H1 (cell line): ENCODE data around the gene SLC48A1. TPM values are rescaled to one million over a fixed set of nuclear protein-coding genes. Genes with fewer than 3 reads are reported as not detected.

Experiments used
- CTCF ChIA-PET: fragments of 300-600 bp; sonication (Branson Sonifier 250); formaldehyde crosslinking; loops from one replicate; lab custom pipeline; 2021; ENCODE audit not compliant: partially characterized antibody; lab: Charles Lee
- POLR2A ChIA-PET: fragments of 300-600 bp; sonication (Branson Sonifier 250); formaldehyde crosslinking; loops from one replicate; lab custom pipeline; 2021; ENCODE audit warnings: inconsistent platforms; ENCODE audit not compliant: partially characterized antibody; lab: Charles Lee
- DNase-seq, 2 experiments: peaks; one replicate each; pipeline versions ENCODE4 v3.0.0 to v3.0.0-alpha.2; 2010 to 2022; ENCODE audit warnings: low spot score in 2 of 2, low read depth in 1 of 2, mixed read lengths in 1 of 2
- FAIRE-seq: peaks from 2 replicates; lab custom pipeline; 2011; peaks lifted over from hg19 to GRCh38; lab: Jason Lieb, UNC
- H2AFZ ChIP-seq: 2 replicates; pipeline ENCODE4 v1.8.1; 2012; ENCODE audit warnings: low read length, inconsistent platforms
- H2AK5ac ChIP-seq: 2 replicates; pipeline ENCODE4 v1.6.1; 2013; ENCODE audit warnings: low read depth, low read length
- H2BK120ac ChIP-seq: replicated peaks from 2 replicates; pipeline ENCODE3; 2013; ENCODE audit warnings: low read depth, low read length, inconsistent platforms
- H2BK12ac ChIP-seq: 2 replicates; pipeline ENCODE4 v1.6.1; 2013; ENCODE audit warnings: low read depth, low read length
- H2BK15ac ChIP-seq: 2 replicates; pipeline ENCODE4 v1.6.1; 2013; ENCODE audit warnings: low read length
- H2BK20ac ChIP-seq: 2 replicates; pipeline ENCODE4 v1.6.1; 2013; ENCODE audit warnings: low read length
- H2BK5ac ChIP-seq: 2 replicates; pipeline ENCODE4 v1.6.1; 2013; ENCODE audit warnings: low read depth, low read length
- H3K14ac ChIP-seq: 2 replicates; pipeline ENCODE4 v1.6.1; 2013; ENCODE audit warnings: inconsistent platforms; ENCODE audit not compliant: insufficient read length
- H3K18ac ChIP-seq: 2 replicates; pipeline ENCODE4 v1.6.1; 2013; ENCODE audit warnings: low read length; ENCODE audit errors: extremely low read depth
- H3K23ac ChIP-seq: 2 replicates; pipeline ENCODE4 v1.6.1; 2013; ENCODE audit warnings: inconsistent platforms; ENCODE audit not compliant: insufficient read length
- H3K23me2 ChIP-seq: 2 replicates; pipeline ENCODE4 v1.6.1; 2013; ENCODE audit warnings: low read depth, low read length
- H3K27ac ChIP-seq: 2 replicates; pipeline ENCODE4 v1.6.1; 2011; ENCODE audit warnings: low read depth, low read length, inconsistent platforms
- H3K27me3 ChIP-seq, 4 experiments: replicated peaks in 1 of 4; 1 replicate in 1 of 4; 2 replicates in 3 of 4; pipeline versions ENCODE4 v1.6.1 to v1.8.1; 2011 to 2013; ENCODE audit warnings: low read length in 3 of 4, mild to moderate bottlenecking in 3 of 4, inconsistent platforms in 2 of 4, mixed read lengths in 2 of 4, moderate library complexity in 1 of 4; ENCODE audit not compliant: control insufficient read depth in 3 of 4, insufficient read depth in 3 of 4; ENCODE audit errors: extremely low read depth in 1 of 4
- H3K36me3 ChIP-seq, 4 experiments: 2 replicates each; pipeline versions ENCODE4 v1.6.1 to v1.8.1; 2011 to 2013; ENCODE audit warnings: mild to moderate bottlenecking in 4 of 4, low read length in 3 of 4, moderate library complexity in 2 of 4, control low read depth in 1 of 4, inconsistent platforms in 1 of 4; ENCODE audit not compliant: insufficient read depth in 4 of 4, control insufficient read depth in 2 of 4
- H3K4ac ChIP-seq: replicated peaks from 2 replicates; pipeline ENCODE3; 2013; ENCODE audit warnings: low read length, low read depth, mixed read lengths, inconsistent platforms; ENCODE audit not compliant: insufficient read length
- H3K4me1 ChIP-seq, 4 experiments: replicated peaks in 1 of 4; 1 replicate in 1 of 4; 2 replicates in 3 of 4; pipeline versions ENCODE4 v1.6.1 to v1.8.1; 2011 to 2013; ENCODE audit warnings: low read length in 3 of 4, inconsistent platforms in 2 of 4, mixed read lengths in 1 of 4; ENCODE audit not compliant: insufficient read depth in 4 of 4, control insufficient read depth in 3 of 4
- H3K4me2 ChIP-seq, 2 experiments: 2 replicates each; pipeline versions ENCODE4 v1.6.1 to v1.8.1; 2011 to 2013; ENCODE audit warnings: low read depth in 2 of 2, low read length in 2 of 2, control low read depth in 1 of 2, inconsistent platforms in 1 of 2, mild to moderate bottlenecking in 1 of 2; ENCODE audit not compliant: insufficient read depth in 1 of 2
- H3K4me3 ChIP-seq, 4 experiments: fragments of 200-600, 300-600 bp in 1 of 4; sonication (generic), shearing (Covaris generic), sonication (Bioruptor Twin) in 1 of 4; 2 replicates each; pipeline versions ENCODE4 v1.5.1 to v1.8.1; 2011 to 2016; ENCODE audit warnings: low read length in 4 of 4, low read depth in 3 of 4, control low read depth in 2 of 4, inconsistent platforms in 2 of 4, mild to moderate bottlenecking in 2 of 4, mixed read lengths in 1 of 4, moderate library complexity in 1 of 4; ENCODE audit not compliant: insufficient read depth in 2 of 4; ENCODE audit errors: extremely low read depth in 1 of 4
- H3K56ac ChIP-seq: replicated peaks from 2 replicates; pipeline ENCODE3; 2013; ENCODE audit warnings: low read depth, mild to moderate bottlenecking, mixed read lengths, low read length, inconsistent platforms; ENCODE audit not compliant: insufficient read length
- H3K79me1 ChIP-seq: 2 replicates; pipeline ENCODE4 v1.6.1; 2013; ENCODE audit warnings: low read depth, low read length, control low read depth
- H3K79me2 ChIP-seq, 2 experiments: 2 replicates each; pipeline versions ENCODE4 v1.6.1 to v1.8.1; 2012 to 2013; ENCODE audit warnings: low read length in 2 of 2, mild to moderate bottlenecking in 2 of 2, inconsistent platforms in 1 of 2; ENCODE audit not compliant: insufficient read depth in 2 of 2, control insufficient read depth in 1 of 2
- H3K9ac ChIP-seq, 4 experiments: replicated peaks in 1 of 4; 1 replicate in 1 of 4; 2 replicates in 3 of 4; pipeline versions ENCODE4 v1.6.1 to v1.8.1; 2011 to 2013; ENCODE audit warnings: low read depth in 3 of 4, low read length in 3 of 4, control low read depth in 2 of 4, mild to moderate bottlenecking in 2 of 4, moderate library complexity in 2 of 4, inconsistent platforms in 1 of 4; ENCODE audit errors: extremely low read depth in 1 of 4
- H3K9me3 ChIP-seq, 2 experiments: 2 replicates each; pipeline versions ENCODE4 v1.6.1 to v1.8.1; 2012 to 2013; ENCODE audit warnings: mild to moderate bottlenecking in 2 of 2, moderate library complexity in 2 of 2, control low read depth in 1 of 2, inconsistent platforms in 1 of 2, low read depth in 1 of 2, low read length in 1 of 2, mixed read lengths in 1 of 2; ENCODE audit not compliant: insufficient read depth in 2 of 2
- H4K20me1 ChIP-seq, 2 experiments: replicated peaks in 1 of 2; 2 replicates each; pipeline versions ENCODE3 to v1.8.1; 2011 to 2013; ENCODE audit warnings: inconsistent platforms in 2 of 2, low read length in 2 of 2, mild to moderate bottlenecking in 1 of 2; ENCODE audit not compliant: insufficient read depth in 2 of 2, control insufficient read depth in 1 of 2
- H4K5ac ChIP-seq: 2 replicates; pipeline ENCODE4 v1.6.1; 2013; ENCODE audit warnings: low read length, low read depth, mixed read lengths, inconsistent platforms; ENCODE audit not compliant: insufficient read length
- H4K8ac ChIP-seq: 2 replicates; pipeline ENCODE4 v1.8.0; 2013; ENCODE audit warnings: mild to moderate bottlenecking, moderate library complexity, low read length, inconsistent platforms; ENCODE audit not compliant: insufficient read depth; ENCODE audit errors: extremely low read depth
- H4K91ac ChIP-seq: replicated peaks from 2 replicates; pipeline ENCODE3; 2013; ENCODE audit warnings: low read length, mixed read lengths, inconsistent platforms; ENCODE audit not compliant: insufficient read length
- CEBPB ChIP-seq: IDR thresholded peaks from 2 replicates; pipeline ENCODE4 v1.6.1; 2012; ENCODE audit warnings: low read depth, low read length
- CHD1 ChIP-seq: IDR thresholded peaks from 2 replicates; pipeline ENCODE4 v1.6.1; 2012; ENCODE audit warnings: low read depth, low read length, improper control_type of control experiment
- HDAC6 ChIP-seq: IDR thresholded peaks from one replicate; pipeline ENCODE4 v1.7.1; 2012; ENCODE audit warnings: low read depth, mild to moderate bottlenecking, inconsistent platforms, low read length, moderate library complexity
- KDM5A ChIP-seq: fragments of 200-600 bp; IDR thresholded peaks from 2 replicates; pipeline ENCODE4 v1.7.1; 2012; ENCODE audit warnings: mild to moderate bottlenecking, low read length, inconsistent platforms, mixed read lengths
- NRF1 ChIP-seq: IDR thresholded peaks from 2 replicates; pipeline ENCODE4 v1.6.1; 2011; ENCODE audit warnings: mild to moderate bottlenecking, low read depth, low read length, improper control_type of control experiment
- RAD21 ChIP-seq, 2 experiments: IDR thresholded peaks in 1 of 2; conservative IDR thresholded peaks in 1 of 2; 2 replicates each; pipeline ENCODE4 v1.6.1; 2011; ENCODE audit warnings: low read depth in 2 of 2, low read length in 2 of 2, improper control_type of control experiment in 1 of 2, inconsistent platforms in 1 of 2, mild to moderate bottlenecking in 1 of 2, moderate library complexity in 1 of 2
- RBBP5 ChIP-seq: IDR thresholded peaks from 2 replicates; pipeline ENCODE4 v1.7.1; 2012; ENCODE audit warnings: low read depth, mild to moderate bottlenecking, inconsistent platforms, low read length, moderate library complexity, borderline replicate concordance
- RNF2 ChIP-seq: fragments of 200-900, 300-1000 bp; sonication (generic); IDR thresholded peaks from 2 replicates; pipeline ENCODE4 v1.7.1; 2016; ENCODE audit warnings: borderline replicate concordance, low read depth, mild to moderate bottlenecking, antibody characterized with exemption, low read length; ENCODE audit not compliant: poor library complexity, severe bottlenecking; ENCODE audit errors: missing control alignments
- SRF ChIP-seq: IDR thresholded peaks from 2 replicates; pipeline ENCODE4 v1.6.1; 2011; ENCODE audit warnings: mild to moderate bottlenecking, low read depth, low read length, moderate library complexity
- WGBS, 2 experiments: shearing (Covaris generic) in 1 of 2; methylation state at CpG; one replicate each; pipeline versions ENCODE4 v1.1.6 to v1.1.7; 2013 to 2015; ENCODE audit warnings: low lambda C conversion rate in 2 of 2, mixed read lengths in 2 of 2, inconsistent platforms in 1 of 2, low coverage in 1 of 2, missing lambda C conversion rate in 1 of 2; ENCODE audit not compliant: insufficient replicate concordance in 2 of 2, insufficient coverage in 1 of 2, insufficient read length in 1 of 2; ENCODE audit errors: extremely low coverage in 1 of 2, missing lambda C conversion rate in 1 of 2; 5-methylcytosine and 5-hydroxymethylcytosine counted together
- polyA plus RNA-seq, 7 experiments: library from polyadenylated mRNA; depleted of rRNA in 3 of 7; stranded (reverse) in 5 of 7; unstranded in 2 of 7; fragments of >200 nt in 5 of 7; fragments of 200-250 nt in 2 of 7; gene quantifications; 1 replicate in 5 of 7; 2 replicates in 1 of 7; 4 replicates in 1 of 7; pipeline versions ENCODE4 v1.2.1 to v1.2.3, GENCODE V29; 2011 to 2013; ENCODE audit warnings: missing spikeins in 2 of 7, mixed read lengths in 2 of 7
- total RNA-seq: library from RNA; stranded (reverse); fragmentation: NEBNext Ultra II Directional; extraction: Animal tissue kit (Norgen Biotek cat#: 25700); gene quantifications from 2 replicates; pipeline ENCODE4 v1.2.1, GENCODE V29; 2021

Gene SLC48A1
- total and polyA plus RNA-seq, 2 of the 8 experiments (the other 6 are each of a cell fraction or from before 2014, with no cell fraction given) = 9.5 to 14.1 TPM

- H3K79me2 ChIP-seq = no peaks in the 10 kb centered on the region
- no peak overlapping the region for H3K14ac ChIP-seq
- peak overlapping the region; percentile 41; the same call in 1 of the 2 replicates for H2AFZ ChIP-seq
- H3K4me1 ChIP-seq = peaks cover 12 to 22% (median 14%) of the 10 kb centered on the region in 4 experiments
- H3K23ac ChIP-seq = no peak overlapping the region
- peak overlapping the region; percentile 47 for H3K56ac ChIP-seq
- peak overlapping the region; percentile 92 for H4K91ac ChIP-seq
- DNase-seq = peak in 1 of 2 experiments; percentile 64
- H3K9me3 ChIP-seq = no peaks in the 10 kb centered on the region
- POLR2A ChIA-PET = interaction anchor here (0.9 to 1.7 kb wide), 6 partner anchors 10 to 84 kb away, joined by 3 to 4 read pairs (median 3); partner anchors contain the start of gene ENDOU
- H2BK5ac ChIP-seq = peak overlapping the region; percentile 69; the same call in 1 of the 2 replicates
- no peaks in the 10 kb centered on the region; the same call in 1 of the 2 replicates for H3K23me2 ChIP-seq
- no peak overlapping the region for H3K4me3 ChIP-seq
- no peak overlapping the region for H4K5ac ChIP-seq
- H3K4me2 ChIP-seq = peak overlapping the region in 1 of 2 experiments; percentile 10; a peak in 1 of 4 replicates
- H3K9ac ChIP-seq = peak overlapping the region in 2 of 4 experiments; percentile 9 to 22; a peak in 2 of 7 replicates
- H3K36me3 ChIP-seq = no peaks in the 10 kb centered on the region
- no peak overlapping the region for H3K4ac ChIP-seq
- H2BK12ac ChIP-seq = peak overlapping the region; percentile 70; the same call in 1 of the 2 replicates
- H4K8ac ChIP-seq = peak overlapping the region; percentile 75
- H2BK20ac ChIP-seq = peak overlapping the region; percentile 23; the same call in 1 of the 2 replicates
- 68% methylated on average over 10 of the region's 11 CpGs; no CpG with 5 or more reads in 1 of the 2 experiments for WGBS, 2 experiments
- H4K20me1 ChIP-seq = no peaks in the 10 kb centered on the region
- no peak for FAIRE-seq
- H2BK15ac ChIP-seq = no peak overlapping the region
- peak overlapping the region; percentile 21; the same call in 1 of the 2 replicates for H3K18ac ChIP-seq
- no peak overlapping the region for H2AK5ac ChIP-seq
- CTCF ChIA-PET = interaction anchor here (0.8 to 64.6 kb wide), 7 partner anchors 10 to 85 kb away, joined by 3 to 2442 read pairs (median 7); partner anchors contain the start of genes ENDOU and SLC48A1
- peak overlapping the region; percentile 35; the same call in 1 of the 2 replicates for H3K27ac ChIP-seq
- H2BK120ac ChIP-seq = peak overlapping the region; percentile 90
- H3K27me3 ChIP-seq = no peaks in the 10 kb centered on the region
- no peaks in the 10 kb centered on the region for H3K79me1 ChIP-seq
- TF ChIP-seq HDAC6 (no peak), RAD21 (IDR thresholded peaks at IDR 0.05 in 1 of 2, conservative IDR thresholded peaks at IDR 0.05 in 1 of 2; ENCODE audit: low read depth in 2 of 2, low read length in 2 of 2) (no peak), RNF2 (no peak), CEBPB (no peak), SRF (no peak), CHD1 (no peak), RBBP5 (peak; percentile 80; the same call in 1 of the 2 replicates), NRF1 (no peak), KDM5A (no peak)
Measured at GRCh38 chr12:47753021-47754001, 19.7 kb upstream of the SLC48A1 start.
